Esophagus squamous epithelium (tissue), 4 donors: ENCODE measurements around the gene GNB3.

ENCODE experiments used
- POLR2A ChIP-seq, 4 donors: fragments of 450-650 bp; IDR thresholded peaks; one replicate each; pipeline ENCODE4 v1.6.1; 2017; ENCODE audit warnings: antibody characterized with exemption in 4 of 4, mild to moderate bottlenecking in 4 of 4, moderate library complexity in 3 of 4
- TF ChIP-seq, protein P1 (sequence below), 6 experiments: fragments of 450-650 bp in 4 of 6; fragments of 200-600 bp in 2 of 6; sonication (generic) in 2 of 6; IDR thresholded peaks; one replicate each; pipeline ENCODE4 v1.5.1; 2016 to 2019; ENCODE audit warnings: antibody characterized with exemption in 6 of 6, mild to moderate bottlenecking in 4 of 6, moderate library complexity in 4 of 6

DNA sequence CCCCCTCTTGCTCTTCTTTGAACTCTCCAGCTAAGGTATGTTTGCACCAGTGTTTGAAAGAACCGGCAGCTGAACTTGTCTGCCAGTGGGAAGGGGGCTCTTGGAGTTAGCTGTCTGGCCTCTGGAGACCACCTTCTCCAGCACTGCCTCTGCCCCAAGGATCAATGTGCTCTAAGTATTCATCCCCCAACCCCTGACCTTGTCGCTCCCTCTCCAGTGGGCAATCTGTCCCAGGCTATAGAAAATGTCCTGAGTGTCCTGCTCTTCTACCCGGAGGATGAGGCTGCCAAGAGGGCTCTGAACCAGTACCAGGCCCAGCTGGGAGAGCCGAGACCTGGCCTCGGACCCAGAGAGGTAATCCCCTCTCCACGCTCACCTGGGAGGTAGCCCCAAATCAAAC, 9.7 kb upstream of the GNB3 start:
- no peak for TF ChIP-seq POLR2A (IDR thresholded peaks at IDR 0.05)
- TF ChIP-seq, protein P1, sequence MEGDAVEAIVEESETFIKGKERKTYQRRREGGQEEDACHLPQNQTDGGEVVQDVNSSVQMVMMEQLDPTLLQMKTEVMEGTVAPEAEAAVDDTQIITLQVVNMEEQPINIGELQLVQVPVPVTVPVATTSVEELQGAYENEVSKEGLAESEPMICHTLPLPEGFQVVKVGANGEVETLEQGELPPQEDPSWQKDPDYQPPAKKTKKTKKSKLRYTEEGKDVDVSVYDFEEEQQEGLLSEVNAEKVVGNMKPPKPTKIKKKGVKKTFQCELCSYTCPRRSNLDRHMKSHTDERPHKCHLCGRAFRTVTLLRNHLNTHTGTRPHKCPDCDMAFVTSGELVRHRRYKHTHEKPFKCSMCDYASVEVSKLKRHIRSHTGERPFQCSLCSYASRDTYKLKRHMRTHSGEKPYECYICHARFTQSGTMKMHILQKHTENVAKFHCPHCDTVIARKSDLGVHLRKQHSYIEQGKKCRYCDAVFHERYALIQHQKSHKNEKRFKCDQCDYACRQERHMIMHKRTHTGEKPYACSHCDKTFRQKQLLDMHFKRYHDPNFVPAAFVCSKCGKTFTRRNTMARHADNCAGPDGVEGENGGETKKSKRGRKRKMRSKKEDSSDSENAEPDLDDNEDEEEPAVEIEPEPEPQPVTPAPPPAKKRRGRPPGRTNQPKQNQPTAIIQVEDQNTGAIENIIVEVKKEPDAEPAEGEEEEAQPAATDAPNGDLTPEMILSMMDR (IDR thresholded peaks at IDR 0.05): no peak
